GM23248 (cell line): ENCODE data around the gene DIDO1.

Experiments
- EZH2 ChIP-seq: fragments of 200-600 bp; sonication (generic); IDR thresholded peaks from 2 replicates; pipeline ENCODE4 v1.6.1; 2018; ENCODE audit warnings: antibody characterized with exemption, mild to moderate bottlenecking; ENCODE audit not compliant: insufficient read depth, poor library complexity, severe bottlenecking
- EZH2phosphoT487 ChIP-seq: fragments of 200-600 bp; sonication (generic); IDR thresholded peaks from 2 replicates; pipeline ENCODE4 v1.6.1; 2018; ENCODE audit warnings: antibody characterized with exemption, moderate library complexity, mild to moderate bottlenecking, low read depth; ENCODE audit not compliant: insufficient read depth

DNA sequence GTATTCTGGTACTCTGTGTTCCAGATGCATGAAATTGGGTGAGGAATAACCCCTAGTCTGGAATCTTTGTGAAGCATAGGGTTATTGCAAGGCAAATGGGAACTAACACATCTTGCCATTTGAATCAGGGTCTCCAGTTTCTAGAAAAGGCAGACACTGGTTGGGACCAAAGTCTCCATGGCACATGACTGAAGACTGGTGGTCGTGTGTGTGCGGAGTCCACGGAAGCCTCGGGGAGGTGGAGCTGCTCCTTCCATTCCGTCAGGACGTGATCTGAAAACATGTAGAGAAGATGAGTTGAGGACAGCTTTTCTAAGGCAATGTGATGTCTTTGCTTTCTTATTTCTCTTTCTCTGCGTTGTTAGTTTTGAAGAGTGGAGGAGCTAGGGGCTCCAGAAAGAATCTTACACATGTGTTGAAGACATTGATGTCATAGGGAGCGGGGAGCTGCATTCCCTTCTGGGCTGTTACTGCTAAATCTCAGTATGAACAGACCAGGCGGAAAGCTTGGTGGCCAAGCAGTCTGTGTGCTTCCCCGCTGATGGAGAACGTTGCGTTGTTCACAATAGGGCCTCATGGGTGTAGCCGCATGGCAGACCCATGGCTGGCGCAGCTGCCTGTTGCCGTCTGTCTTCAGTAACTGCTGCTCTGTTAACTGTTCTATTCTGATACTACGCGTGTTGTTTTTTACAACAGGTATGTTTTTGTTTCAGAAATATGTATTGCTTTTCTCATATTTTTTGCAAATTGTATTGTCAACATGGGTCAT, 21.4 kb upstream of the DIDO1 start:
- no peak for TF ChIP-seq EZH2phosphoT487
- TF ChIP-seq EZH2, result no peak
